Lower leg skin (tissue), 3 donors: Measurements from ENCODE around the gene EYS.

Experiments
- CTCF ChIP-seq, 3 donors: fragments of 450-650 bp; IDR thresholded peaks; one replicate each; pipeline ENCODE4 v1.5.1; 2016; ENCODE audit warnings: antibody characterized with exemption in 3 of 3, mild to moderate bottlenecking in 3 of 3, moderate library complexity in 2 of 3
- POLR2A ChIP-seq, 2 donors: fragments of 450-650 bp; IDR thresholded peaks; one replicate each; pipeline ENCODE4 v1.6.1; 2016 to 2017; ENCODE audit warnings: antibody characterized with exemption in 2 of 2, mild to moderate bottlenecking in 1 of 2, moderate library complexity in 1 of 2

- no peak for TF ChIP-seq CTCF (IDR thresholded peaks at IDR 0.05)
- no peak for TF ChIP-seq POLR2A (IDR thresholded peaks at IDR 0.05)
These were observed 1671.9 kb downstream of the EYS start for GRCh38 chr6:64034910-64035655.
